Epithelial cell of proximal tubule (primary cell): ENCODE results near the gene OMG. TPM values are rescaled to one million over a fixed set of nuclear protein-coding genes. Genes with fewer than 3 reads are reported as not detected.

ENCODE experiments used
- DNase-seq: peaks from one replicate; pipeline ENCODE4 v3.0.0-alpha.2; 2011; ENCODE audit warnings: low read depth
- H3K4me3 ChIP-seq: 2 replicates; pipeline ENCODE4 v1.5.1; 2011; ENCODE audit warnings: low read depth, mild to moderate bottlenecking, low read length
- CTCF ChIP-seq: conservative IDR thresholded peaks from 2 replicates; pipeline ENCODE4 v1.5.1; 2012; ENCODE audit warnings: low read depth, mild to moderate bottlenecking, low read length
- total RNA-seq: library from RNA; depleted of rRNA; stranded (reverse); fragments of >200 nt; gene quantifications from 2 replicates; pipeline ENCODE4 v1.2.3, GENCODE V29; 2015

Gene OMG
- total RNA-seq, 1 donor from 2014 or later, result not detected

DNA sequence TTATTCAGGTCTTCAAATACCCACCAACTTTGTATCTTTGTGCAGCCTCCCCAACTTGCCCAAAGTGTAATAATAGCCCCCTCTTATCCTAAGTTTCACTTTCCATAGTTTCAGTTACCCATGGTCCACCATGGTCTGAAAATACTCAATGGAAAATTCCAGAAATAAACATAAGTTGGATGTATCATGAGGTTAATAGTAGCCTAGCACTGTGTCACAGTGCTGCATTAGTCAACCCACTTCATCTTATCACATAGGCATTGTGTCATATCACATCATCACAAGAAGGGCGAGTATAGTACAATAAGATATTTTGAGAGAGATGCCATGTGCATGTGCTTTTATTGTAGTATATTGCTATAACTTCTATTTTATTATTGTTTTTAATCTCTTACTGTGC, 21.9 kb downstream of the OMG start:
- H3K4me3 ChIP-seq, result no peak overlapping the region
- DNase-seq, result no peak
- no peak for TF ChIP-seq CTCF

GRCh38 chr17:31274252-31274651, 22.8 kb downstream of the OMG start:
- TF ChIP-seq CTCF, result no peak
- no peak for DNase-seq
- no peak overlapping the region for H3K4me3 ChIP-seq

- H3K4me3 ChIP-seq, result no peak overlapping the region
- TF ChIP-seq CTCF, result no peak
- no peak for DNase-seq
These were observed 23.5 kb downstream of the OMG start for GRCh38 chr17:31273516-31273915.

DNA sequence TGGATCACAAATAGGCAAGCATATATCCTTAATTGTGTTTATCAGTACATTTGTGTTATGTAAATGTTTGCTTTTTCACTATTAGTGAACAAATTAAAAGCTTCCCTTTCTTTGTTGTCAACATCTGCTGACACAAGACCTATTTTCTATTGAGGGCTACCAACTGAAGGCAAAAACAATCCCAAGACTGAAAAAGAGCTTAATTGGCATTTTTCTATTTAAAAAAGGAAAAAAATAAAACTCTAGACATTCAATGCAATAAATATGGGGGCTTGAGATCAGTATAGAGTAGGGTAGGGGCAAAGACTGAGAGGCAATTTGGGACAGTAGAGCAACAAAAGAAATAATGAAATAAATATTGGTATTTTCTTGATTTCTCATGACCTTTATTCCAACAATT, 24.2 kb downstream of the OMG start:
- TF ChIP-seq CTCF, result no peak
- no peak overlapping the region for H3K4me3 ChIP-seq
- no peak for DNase-seq

DNA sequence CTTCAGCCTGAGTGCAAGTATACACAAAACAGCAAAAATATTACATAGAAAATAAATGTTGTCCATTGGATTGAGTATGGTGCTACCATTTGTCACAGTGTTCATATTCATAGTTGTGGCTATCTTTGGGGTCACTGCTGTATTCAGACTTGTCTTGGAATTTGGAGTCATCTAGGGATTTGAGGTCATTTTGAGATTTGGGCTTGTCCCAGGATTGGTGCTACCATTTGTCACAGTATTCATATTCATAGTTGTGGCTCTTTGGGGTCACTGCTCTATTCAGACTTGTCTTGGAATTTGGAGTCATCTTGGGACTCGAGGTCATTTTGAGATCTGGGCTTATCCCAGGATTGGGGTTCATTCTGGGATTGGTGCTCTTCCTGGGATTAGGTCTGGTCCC, 24.8 kb downstream of the OMG start:
- H3K4me3 ChIP-seq, result no peak overlapping the region
- no peak for DNase-seq
- TF ChIP-seq CTCF, result no peak

DNA sequence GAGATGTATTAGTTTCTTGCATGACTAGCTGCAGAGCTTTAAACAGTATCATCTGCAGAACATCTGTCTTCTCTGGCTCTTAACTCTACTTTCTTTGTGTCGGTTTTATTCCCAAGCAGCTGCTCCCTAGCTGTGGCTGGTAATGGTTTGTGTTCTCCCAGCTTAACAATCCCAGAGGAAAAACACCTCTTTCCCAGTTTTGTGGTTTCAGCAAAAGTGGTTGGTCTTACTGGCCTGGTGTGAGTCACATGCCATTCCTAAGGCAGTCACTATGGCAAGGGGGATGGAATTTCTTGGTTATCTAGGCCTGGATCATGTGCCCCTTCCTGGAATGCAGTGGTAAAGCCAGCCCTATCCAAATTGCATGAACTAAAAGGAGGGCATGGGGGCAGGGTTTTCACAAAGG, 27.5 kb downstream of the OMG start:
- peak; percentile 97 for DNase-seq
- TF ChIP-seq CTCF, result no peak
- no peak overlapping the region for H3K4me3 ChIP-seq

- no peak for TF ChIP-seq CTCF
- no peak overlapping the region for H3K4me3 ChIP-seq
- no peak for DNase-seq
These were observed 27.9 kb downstream of the OMG start for GRCh38 chr17:31269036-31269577.
